ENCODE measurements around the gene BCL10.

- TF ChIP-seq CTCF (IDR thresholded peaks at IDR 0.05) (no peak), POLR2A (IDR thresholded peaks at IDR 0.05) (no peak)
Measured at GRCh38 chr1:85321237-85321964, 45.0 kb upstream of the BCL10 start.
